ENCODE results near the gene ADCYAP1R1. TPM values are rescaled to one million over a fixed set of nuclear protein-coding genes. Genes with fewer than 3 reads are reported as not detected.

The ADCYAP1R1 gene
- polyA plus RNA-seq, 1 experiment: not detected

DNA sequence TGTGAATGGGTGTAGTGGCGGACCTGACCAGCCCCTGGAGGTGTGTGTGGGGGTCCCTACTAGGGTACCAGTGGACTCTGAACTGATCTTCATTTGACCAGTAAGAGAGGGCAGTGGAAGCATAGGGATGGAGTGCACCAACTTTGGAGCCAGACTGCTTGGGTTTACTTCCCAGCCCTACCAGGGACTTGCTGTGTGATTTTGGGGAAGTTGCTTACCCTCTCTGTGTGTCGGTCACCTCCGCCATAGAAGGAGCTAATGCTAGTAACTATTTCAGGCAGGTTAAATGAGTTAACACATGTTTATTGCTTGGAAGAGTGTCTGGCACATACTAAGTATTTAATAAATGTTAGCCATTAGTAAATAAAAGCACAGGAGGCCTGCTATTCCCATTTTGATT lies 6.6 kb downstream of the ADCYAP1R1 start:
- no peak overlapping the region for H3K4me3 ChIP-seq (ENCODE audit: low read depth, low read length)
- ChIA-PET POLR2A (no interaction called here), CTCF (no interaction called here)
- DNase-seq (ENCODE audit: low read depth, low spot score): no peak
- TF ChIP-seq, protein P1, sequence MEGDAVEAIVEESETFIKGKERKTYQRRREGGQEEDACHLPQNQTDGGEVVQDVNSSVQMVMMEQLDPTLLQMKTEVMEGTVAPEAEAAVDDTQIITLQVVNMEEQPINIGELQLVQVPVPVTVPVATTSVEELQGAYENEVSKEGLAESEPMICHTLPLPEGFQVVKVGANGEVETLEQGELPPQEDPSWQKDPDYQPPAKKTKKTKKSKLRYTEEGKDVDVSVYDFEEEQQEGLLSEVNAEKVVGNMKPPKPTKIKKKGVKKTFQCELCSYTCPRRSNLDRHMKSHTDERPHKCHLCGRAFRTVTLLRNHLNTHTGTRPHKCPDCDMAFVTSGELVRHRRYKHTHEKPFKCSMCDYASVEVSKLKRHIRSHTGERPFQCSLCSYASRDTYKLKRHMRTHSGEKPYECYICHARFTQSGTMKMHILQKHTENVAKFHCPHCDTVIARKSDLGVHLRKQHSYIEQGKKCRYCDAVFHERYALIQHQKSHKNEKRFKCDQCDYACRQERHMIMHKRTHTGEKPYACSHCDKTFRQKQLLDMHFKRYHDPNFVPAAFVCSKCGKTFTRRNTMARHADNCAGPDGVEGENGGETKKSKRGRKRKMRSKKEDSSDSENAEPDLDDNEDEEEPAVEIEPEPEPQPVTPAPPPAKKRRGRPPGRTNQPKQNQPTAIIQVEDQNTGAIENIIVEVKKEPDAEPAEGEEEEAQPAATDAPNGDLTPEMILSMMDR (IDR thresholded peaks at IDR 0.05; ENCODE audit: low read depth, low read length): no peak
- H3K9me3 ChIP-seq (ENCODE audit: control insufficient read depth, insufficient read depth, low read length): no peaks in the 10 kb centered on the region
- no peak overlapping the region for H3K27ac ChIP-seq (ENCODE audit: low read depth, low read length)
- peaks cover 3% of the 10 kb centered on the region for H3K27me3 ChIP-seq (ENCODE audit: control insufficient read depth, insufficient read depth, low read length)

DNA sequence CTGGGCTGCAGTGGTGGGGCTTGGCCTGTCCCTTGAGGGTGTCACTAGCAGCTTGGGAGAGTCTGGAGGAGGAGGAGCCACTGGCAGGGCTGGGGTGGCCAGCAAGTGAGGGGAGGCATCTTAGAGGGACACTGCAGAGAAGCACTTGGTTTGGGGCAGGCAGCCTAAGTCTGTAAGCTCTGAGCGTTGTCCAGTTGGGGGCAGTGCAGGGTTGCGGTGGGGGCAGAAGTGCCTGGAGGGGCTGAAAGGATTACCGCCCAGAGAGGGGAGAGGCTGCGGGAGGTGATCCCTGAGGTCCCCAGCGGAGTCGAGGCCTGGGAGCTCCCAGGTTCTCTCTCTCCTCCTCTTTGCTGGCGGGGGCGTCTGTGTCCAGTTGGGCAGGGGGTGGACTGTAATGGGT lies 7.4 kb downstream of the ADCYAP1R1 start:
- TF ChIP-seq, protein P1 (IDR thresholded peaks at IDR 0.05; ENCODE audit: low read depth, low read length): no peak
- DNase-seq (ENCODE audit: low read depth, low spot score): no peak
- Histone ChIP-seq H3K27ac (ENCODE audit: low read depth, low read length) (no peak overlapping the region), H3K27me3 (ENCODE audit: control insufficient read depth, insufficient read depth, low read length) (no peaks in the 10 kb centered on the region), H3K4me3 (ENCODE audit: low read depth, low read length) (no peak overlapping the region), H3K9me3 (ENCODE audit: control insufficient read depth, insufficient read depth, low read length) (no peaks in the 10 kb centered on the region)
- CTCF ChIA-PET: no interaction called here
- POLR2A ChIA-PET: no interaction called here

DNA sequence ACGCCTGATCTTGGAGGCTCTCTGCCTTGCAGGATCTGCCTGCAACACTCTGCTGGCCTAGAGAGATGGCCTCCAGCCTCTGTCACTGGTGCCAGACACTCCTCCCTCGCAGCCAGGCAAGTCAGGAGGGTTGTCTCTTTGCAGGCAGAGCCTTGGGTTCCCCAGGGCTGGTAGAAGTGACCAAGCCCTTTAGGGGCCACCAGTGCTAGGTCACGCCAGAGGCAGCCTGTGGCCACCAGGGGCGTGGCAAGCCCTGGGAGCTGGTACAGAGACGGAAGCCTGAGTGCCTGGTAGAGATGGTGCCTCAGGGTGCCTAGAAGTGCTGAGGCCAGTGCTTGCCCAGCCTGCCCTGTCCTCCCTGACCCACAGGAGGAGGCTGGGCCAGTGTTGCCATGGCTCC lies 9.1 kb downstream of the ADCYAP1R1 start:
- Histone ChIP-seq H3K27me3 (ENCODE audit: control insufficient read depth, insufficient read depth, low read length) (no peaks in the 10 kb centered on the region), H3K4me3 (ENCODE audit: low read depth, low read length) (no peak overlapping the region), H3K9me3 (ENCODE audit: control insufficient read depth, insufficient read depth, low read length) (no peaks in the 10 kb centered on the region), H3K27ac (ENCODE audit: low read depth, low read length) (no peak overlapping the region)
- CTCF ChIA-PET: no interaction called here
- DNase-seq (ENCODE audit: low read depth, low spot score): no peak
- TF ChIP-seq, protein P1 (IDR thresholded peaks at IDR 0.05; ENCODE audit: low read depth, low read length): no peak
- POLR2A ChIA-PET: no interaction called here

DNA sequence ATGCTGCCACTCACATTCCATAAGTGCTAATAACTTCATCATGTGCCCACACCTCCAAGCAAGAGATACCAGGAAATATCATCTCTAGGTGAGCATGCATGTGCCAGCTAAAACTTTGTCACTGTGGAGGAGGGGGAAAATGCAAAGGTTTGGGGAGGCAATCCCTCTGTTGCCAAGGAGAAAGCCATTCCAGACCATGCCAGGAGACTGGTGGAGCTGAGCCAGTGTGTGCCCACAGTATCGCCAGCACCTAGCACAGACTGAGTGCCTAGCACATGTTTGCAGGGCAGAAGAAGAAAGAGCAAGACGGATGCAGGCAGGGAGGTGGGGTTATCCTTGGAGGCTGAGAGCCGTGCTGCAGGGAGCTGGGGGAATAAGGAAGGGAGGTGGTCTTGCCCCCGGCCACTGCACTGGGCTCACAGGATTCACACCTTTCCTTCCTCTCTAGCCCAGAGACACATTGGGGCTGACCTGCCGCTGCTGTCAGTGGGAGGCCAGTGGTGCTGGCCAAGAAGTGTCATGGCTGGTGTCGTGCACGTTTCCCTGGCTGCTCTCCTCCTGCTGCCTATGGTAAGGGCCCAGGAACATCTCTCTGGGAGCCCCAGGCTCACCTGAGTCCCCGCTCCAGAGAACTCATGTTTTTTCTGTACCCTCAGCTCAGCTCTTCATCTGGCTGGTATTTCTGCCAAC lies 10.8 kb downstream of the ADCYAP1R1 start:
- H3K4me3 ChIP-seq (ENCODE audit: low read depth, low read length): no peak overlapping the region
- no peaks in the 10 kb centered on the region for H3K9me3 ChIP-seq (ENCODE audit: control insufficient read depth, insufficient read depth, low read length)
- DNase-seq (ENCODE audit: low read depth, low spot score): no peak
- no peaks in the 10 kb centered on the region for H3K27me3 ChIP-seq (ENCODE audit: control insufficient read depth, insufficient read depth, low read length)
- TF ChIP-seq, protein P1 (IDR thresholded peaks at IDR 0.05; ENCODE audit: low read depth, low read length): no peak
- no peak overlapping the region for H3K27ac ChIP-seq (ENCODE audit: low read depth, low read length)
- POLR2A ChIA-PET: no interaction called here
- CTCF ChIA-PET: no interaction called here

DNA sequence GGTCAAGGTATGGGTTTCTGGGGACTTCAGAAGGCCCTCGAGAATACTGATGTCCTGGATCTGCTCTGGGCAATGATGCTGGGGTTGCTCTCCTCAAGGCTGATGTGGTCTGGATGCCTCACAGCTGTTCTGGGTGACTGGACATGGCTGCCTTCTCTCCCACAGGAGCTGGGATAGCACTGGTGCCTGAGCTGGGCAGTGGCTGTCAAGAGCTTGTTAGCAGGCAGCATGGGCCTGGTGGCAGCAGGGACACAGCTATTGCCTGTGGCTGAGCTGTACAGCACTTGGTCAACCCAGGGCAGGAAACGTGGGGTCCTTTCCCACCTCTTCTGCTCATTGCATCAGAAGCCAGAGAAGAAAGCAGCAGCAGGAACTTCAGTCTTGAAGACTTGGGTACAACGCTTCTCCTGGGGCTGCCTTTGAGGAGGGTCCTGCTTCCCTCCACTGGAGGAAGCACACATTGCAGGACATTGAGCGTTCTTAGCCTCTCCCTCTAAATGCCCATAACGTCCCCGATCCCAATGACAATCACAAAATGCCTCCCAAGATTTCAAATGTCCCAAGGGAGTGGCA lies 13.0 kb downstream of the ADCYAP1R1 start:
- POLR2A ChIA-PET: no interaction called here
- TF ChIP-seq, protein P1 (IDR thresholded peaks at IDR 0.05; ENCODE audit: low read depth, low read length): no peak
- H3K4me3 ChIP-seq (ENCODE audit: low read depth, low read length): no peak overlapping the region
- no peak for DNase-seq (ENCODE audit: low read depth, low spot score)
- no peaks in the 10 kb centered on the region for H3K27me3 ChIP-seq (ENCODE audit: control insufficient read depth, insufficient read depth, low read length)
- H3K27ac ChIP-seq (ENCODE audit: low read depth, low read length): no peak overlapping the region
- H3K9me3 ChIP-seq (ENCODE audit: control insufficient read depth, insufficient read depth, low read length): no peaks in the 10 kb centered on the region
- CTCF ChIA-PET: no interaction called here
